H9 (cell line): Measurements from ENCODE around the gene MOV10L1. TPM values are rescaled to one million over a fixed set of nuclear protein-coding genes. Genes with fewer than 3 reads are reported as not detected.

Experiments used
- DNase-seq: peaks from one replicate; pipeline ENCODE4 v3.0.0-alpha.2; 2017
- H2AFZ ChIP-seq: one replicate; pipeline ENCODE4 v1.6.1; 2013; ENCODE audit warnings: mild to moderate bottlenecking, low read length, control low read depth, moderate library complexity
- H2AK5ac ChIP-seq: 2 replicates; pipeline ENCODE4 v1.6.1; 2013; ENCODE audit warnings: low read length, control low read depth, mixed read lengths; ENCODE audit not compliant: insufficient read length
- H2BK120ac ChIP-seq: one replicate; pipeline ENCODE4 v1.6.1; 2013; ENCODE audit warnings: low read depth, mild to moderate bottlenecking, low read length, control low read depth, inconsistent platforms; ENCODE audit not compliant: poor library complexity, severe bottlenecking
- H2BK12ac ChIP-seq: 2 replicates; pipeline ENCODE4 v1.6.1; 2013; ENCODE audit warnings: low read length, control low read depth, mixed read lengths, low read depth; ENCODE audit not compliant: insufficient read length
- H2BK15ac ChIP-seq: 2 replicates; pipeline ENCODE4 v1.6.1; 2013; ENCODE audit warnings: low read depth, low read length, control low read depth
- H2BK20ac ChIP-seq: one replicate; pipeline ENCODE4 v1.6.1; 2013; ENCODE audit warnings: low read depth, mild to moderate bottlenecking, low read length, control low read depth, inconsistent platforms; ENCODE audit not compliant: poor library complexity, severe bottlenecking
- H2BK5ac ChIP-seq: 2 replicates; pipeline ENCODE4 v1.6.1; 2013; ENCODE audit warnings: low read length, control low read depth, mixed read lengths; ENCODE audit not compliant: insufficient read length
- H3K14ac ChIP-seq: 2 replicates; pipeline ENCODE4 v1.6.1; 2013; ENCODE audit warnings: low read length, control low read depth; ENCODE audit not compliant: insufficient read depth
- H3K18ac ChIP-seq: 2 replicates; pipeline ENCODE4 v1.6.1; 2013; ENCODE audit warnings: low read depth, mild to moderate bottlenecking, mixed read lengths, low read length, control low read depth; ENCODE audit not compliant: insufficient read length
- H3K23ac ChIP-seq: 2 replicates; pipeline ENCODE4 v1.6.1; 2013; ENCODE audit warnings: low read length, control low read depth, mixed read lengths, low read depth; ENCODE audit not compliant: insufficient read length
- H3K23me2 ChIP-seq: 2 replicates; pipeline ENCODE4 v1.6.1; 2013; ENCODE audit warnings: low read depth, mild to moderate bottlenecking, mixed read lengths, low read length, control low read depth; ENCODE audit not compliant: insufficient read length, poor library complexity, severe bottlenecking
- H3K27ac ChIP-seq: 2 replicates; pipeline ENCODE4 v1.5.1; 2013; ENCODE audit warnings: low read length, control low read depth, mixed read lengths, low read depth; ENCODE audit not compliant: insufficient read length
- H3K27me3 ChIP-seq: 2 replicates; pipeline ENCODE4 v1.6.1; 2013; ENCODE audit warnings: low read length, control low read depth, inconsistent platforms; ENCODE audit not compliant: insufficient read depth
- H3K4ac ChIP-seq: 2 replicates; pipeline ENCODE4 v1.6.1; 2013; ENCODE audit warnings: low read depth, mild to moderate bottlenecking, control low read depth, inconsistent platforms, low read length, moderate library complexity
- H3K4me1 ChIP-seq: 2 replicates; pipeline ENCODE4 v1.6.1; 2013; ENCODE audit warnings: low read length, control low read depth, inconsistent platforms; ENCODE audit not compliant: insufficient read depth
- H3K4me2 ChIP-seq: 2 replicates; pipeline ENCODE4 v1.6.1; 2013; ENCODE audit warnings: low read length, control low read depth, mixed read lengths; ENCODE audit not compliant: insufficient read length, insufficient read depth
- H3K56ac ChIP-seq: 2 replicates; pipeline ENCODE4 v1.6.1; 2013; ENCODE audit warnings: low read depth, mild to moderate bottlenecking, mixed read lengths, low read length, control low read depth; ENCODE audit not compliant: insufficient read length
- H3K79me1 ChIP-seq: 2 replicates; pipeline ENCODE4 v1.6.1; 2013; ENCODE audit warnings: low read depth, mild to moderate bottlenecking, moderate library complexity, low read length, control low read depth, inconsistent platforms; ENCODE audit not compliant: insufficient read depth, poor library complexity, severe bottlenecking
- H3K79me2 ChIP-seq: 2 replicates; pipeline ENCODE4 v1.6.1; 2013; ENCODE audit warnings: low read length, control low read depth, inconsistent platforms; ENCODE audit not compliant: insufficient read depth
- H3K9ac ChIP-seq: 2 replicates; pipeline ENCODE4 v1.6.1; 2013; ENCODE audit warnings: low read length, control low read depth, mixed read lengths; ENCODE audit not compliant: insufficient read length; ENCODE audit errors: extremely low read depth
- H3K9me3 ChIP-seq: one replicate; pipeline ENCODE4 v1.6.1; 2013; ENCODE audit warnings: low read depth, low read length, inconsistent platforms; ENCODE audit not compliant: control insufficient read depth
- H3T11ph ChIP-seq: one replicate; pipeline ENCODE4 v1.6.1; 2013; ENCODE audit warnings: mild to moderate bottlenecking, low read length, control low read depth, inconsistent platforms
- H4K20me1 ChIP-seq: one replicate; pipeline ENCODE4 v1.6.1; 2013; ENCODE audit not compliant: control insufficient read depth, insufficient read length, insufficient read depth
- H4K5ac ChIP-seq: 2 replicates; pipeline ENCODE4 v1.6.1; 2013; ENCODE audit warnings: low read depth, mild to moderate bottlenecking, mixed read lengths, low read length, control low read depth; ENCODE audit not compliant: insufficient read length
- H4K8ac ChIP-seq: replicated peaks from 2 replicates; pipeline ENCODE4 v1.6.1; 2013; ENCODE audit warnings: low read length, control low read depth, mixed read lengths, low read depth; ENCODE audit not compliant: insufficient read length
- H4K91ac ChIP-seq: 2 replicates; pipeline ENCODE4 v1.6.1; 2013; ENCODE audit warnings: low read depth, mild to moderate bottlenecking, moderate library complexity, mixed read lengths, low read length, control low read depth; ENCODE audit not compliant: insufficient read length
- H3K27ac Mint-ChIP-seq, 3 experiments: 2 replicates in 2 of 3; 3 replicates in 1 of 3; pipeline ENCODE4 v1.8.0; 2020 to 2021; ENCODE audit warnings: mixed read lengths in 3 of 3, mild to moderate bottlenecking in 1 of 3, moderate library complexity in 1 of 3
- H3K27me3 Mint-ChIP-seq: 2 replicates; pipeline ENCODE4 v1.8.0; 2021; ENCODE audit warnings: low read depth, mild to moderate bottlenecking, moderate library complexity, mixed read lengths
- H3K36me3 Mint-ChIP-seq, 3 experiments: 2 replicates in 2 of 3; 3 replicates in 1 of 3; pipeline ENCODE4 v1.8.0; 2020 to 2021; ENCODE audit warnings: low read depth in 3 of 3, mixed read lengths in 3 of 3; ENCODE audit not compliant: insufficient read depth in 1 of 3
- H3K4me1 Mint-ChIP-seq, 2 experiments: 2 replicates each; pipeline ENCODE4 v1.8.0; 2020; ENCODE audit warnings: mixed read lengths in 2 of 2
- H3K4me3 Mint-ChIP-seq, 2 experiments: 2 replicates in 1 of 2; 3 replicates in 1 of 2; pipeline ENCODE4 v1.8.0; 2020 to 2021; ENCODE audit warnings: mild to moderate bottlenecking in 2 of 2, mixed read lengths in 2 of 2, moderate library complexity in 1 of 2
- H3K9me3 Mint-ChIP-seq, 2 experiments: 2 replicates in 1 of 2; 3 replicates in 1 of 2; pipeline ENCODE4 v1.8.0; 2020; ENCODE audit warnings: mild to moderate bottlenecking in 2 of 2, mixed read lengths in 2 of 2, moderate library complexity in 1 of 2
- CTCF ChIP-seq: fragments of 200-600 bp; sonication (generic); conservative IDR thresholded peaks from 3 replicates; pipeline ENCODE4 v1.8.0; 2021; ENCODE audit warnings: antibody characterized with exemption, mild to moderate bottlenecking
- WGBS: extraction: QIAGEN DNeasy Blood & Tissue Kit; methylation state at CpG from one replicate; pipeline ENCODE4 v1.1.7; 2013; ENCODE audit warnings: missing lambda C conversion rate, low lambda C conversion rate, mixed read lengths; ENCODE audit not compliant: insufficient read length; ENCODE audit errors: extremely low coverage; 5-methylcytosine and 5-hydroxymethylcytosine counted together
- total RNA-seq: library from RNA; stranded (reverse); gene quantifications from 2 replicates; pipeline ENCODE4 v1.2.1, GENCODE V29; 2021

Gene MOV10L1
- total RNA-seq, 1 experiment from 2014 or later = not detected

GRCh38 chr22:50208939-50209892, 119.4 kb downstream of the MOV10L1 start:
- no peak overlapping the region for H3T11ph ChIP-seq
- H2BK5ac ChIP-seq = no peak overlapping the region
- H3K14ac ChIP-seq = no peak overlapping the region
- H3K56ac ChIP-seq = no peak overlapping the region
- H3K36me3 Mint-ChIP-seq = peaks cover 26 to 63% (median 63%) of the 10 kb centered on the region in 3 experiments; a peak in 6 of 7 replicates
- no peak overlapping the region for H3K4ac ChIP-seq
- no peaks in the 10 kb centered on the region for H4K20me1 ChIP-seq
- H3K9me3 ChIP-seq = no peaks in the 10 kb centered on the region
- no peaks in the 10 kb centered on the region for H3K27me3 Mint-ChIP-seq
- H4K8ac ChIP-seq = no peak overlapping the region
- H3K18ac ChIP-seq = no peak overlapping the region
- H2BK12ac ChIP-seq = no peak overlapping the region
- no peak overlapping the region for H3K27ac ChIP-seq
- no peak overlapping the region for H2BK120ac ChIP-seq
- WGBS = no CpG with 5 or more reads among the region's 31 CpGs
- H2AK5ac ChIP-seq = no peak overlapping the region
- H3K79me2 ChIP-seq = no peaks in the 10 kb centered on the region; the same call in 1 of the 2 replicates
- H3K9me3 Mint-ChIP-seq = peaks cover 0 to 8% of the 10 kb centered on the region in 2 experiments; a peak in 1 of 5 replicates
- DNase-seq = no peak
- H3K27me3 ChIP-seq = no peaks in the 10 kb centered on the region
- H3K4me1 Mint-ChIP-seq = peaks cover 2 to 6% of the 10 kb centered on the region in 2 experiments; a peak in 2 of 4 replicates
- no peak overlapping the region for H3K4me3 Mint-ChIP-seq
- no peaks in the 10 kb centered on the region for H3K23me2 ChIP-seq
- no peak overlapping the region for H4K5ac ChIP-seq
- H3K27ac Mint-ChIP-seq = no peak overlapping the region
- no peaks in the 10 kb centered on the region for H3K79me1 ChIP-seq
- no peak overlapping the region for H3K4me2 ChIP-seq
- TF ChIP-seq CTCF = no peak
- H2BK20ac ChIP-seq = no peak overlapping the region
- no peak overlapping the region for H4K91ac ChIP-seq
- H2AFZ ChIP-seq = no peak overlapping the region
- H3K9ac ChIP-seq = no peak overlapping the region
- H3K4me1 ChIP-seq = no peaks in the 10 kb centered on the region
- no peak overlapping the region for H3K23ac ChIP-seq
- H2BK15ac ChIP-seq = no peak overlapping the region
